Osteoblast (primary cell): Measurements from ENCODE around the gene SCIMP. TPM values are rescaled to one million over a fixed set of nuclear protein-coding genes. Genes with fewer than 3 reads are reported as not detected.
A peak's percentile ranks its signal among the peaks of the same experiment; 100 is the strongest.
"Not testable (repeated sequence)": the region's sequence is repeated elsewhere in the genome, so short reads cannot be mapped to it uniquely, and the experiment has no call there.

ENCODE experiments used
- DNase-seq: peaks from one replicate; pipeline ENCODE4 v3.0.0; 2011; ENCODE audit warnings: low spot score, mixed read lengths; ENCODE audit not compliant: insufficient read length; ENCODE audit errors: missing footprints
- H2AFZ ChIP-seq: 2 replicates; pipeline ENCODE4 v1.6.0; 2011; ENCODE audit warnings: mild to moderate bottlenecking, low read length
- H3K27ac ChIP-seq: 2 replicates; pipeline ENCODE4 v1.5.1; 2011; ENCODE audit warnings: mild to moderate bottlenecking, low read depth, low read length, moderate library complexity
- H3K27me3 ChIP-seq: 2 replicates; pipeline ENCODE4 v1.6.0; 2012; ENCODE audit warnings: mild to moderate bottlenecking, control low read depth, inconsistent platforms, low read length, moderate library complexity; ENCODE audit not compliant: insufficient read depth
- H3K36me3 ChIP-seq: 2 replicates; pipeline ENCODE4 v1.5.1; 2011; ENCODE audit warnings: mild to moderate bottlenecking, low read length, control low read depth, moderate library complexity; ENCODE audit not compliant: insufficient read depth
- H3K4me1 ChIP-seq: 2 replicates; pipeline ENCODE4 v1.5.1; 2011; ENCODE audit warnings: mild to moderate bottlenecking, low read length, control low read depth, moderate library complexity; ENCODE audit not compliant: insufficient read depth
- H3K4me2 ChIP-seq: 2 replicates; pipeline ENCODE4 v1.6.0; 2011; ENCODE audit warnings: mild to moderate bottlenecking, low read length; ENCODE audit not compliant: insufficient read depth
- H3K4me3 ChIP-seq: fragments of 200-600 bp; sonication (generic); 3 replicates; pipeline ENCODE4 v1.5.1; 2012; ENCODE audit warnings: mild to moderate bottlenecking, low read length, inconsistent platforms; ENCODE audit not compliant: insufficient read depth
- H3K79me2 ChIP-seq: 2 replicates; pipeline ENCODE4 v1.6.0; 2012; ENCODE audit warnings: mild to moderate bottlenecking, low read length, control low read depth, inconsistent platforms; ENCODE audit not compliant: insufficient read depth
- H3K9me3 ChIP-seq: 2 replicates; pipeline ENCODE4 v1.5.1; 2011; ENCODE audit warnings: low read depth, low read length, control low read depth
- H4K20me1 ChIP-seq: 2 replicates; pipeline ENCODE4 v1.6.0; 2012; ENCODE audit warnings: mild to moderate bottlenecking, low read length, control low read depth; ENCODE audit not compliant: insufficient read depth
- CTCF ChIP-seq: IDR thresholded peaks from 2 replicates; pipeline ENCODE4 v1.5.1; 2011; ENCODE audit warnings: mild to moderate bottlenecking, low read depth, low read length, moderate library complexity; ENCODE audit errors: extremely low read depth
- total RNA-seq: library from RNA; depleted of rRNA; stranded (reverse); fragments of >200 nt; gene quantifications from 2 replicates; pipeline ENCODE4 v1.2.3, GENCODE V29; 2012

Gene SCIMP
- total RNA-seq, 1 donor, result not detected

GRCh38 chr17:5247621-5248020 is 13.0 kb upstream of the SCIMP start:
- no peak overlapping the region for H3K4me2 ChIP-seq
- H3K4me3 ChIP-seq, result no peak overlapping the region
- H4K20me1 ChIP-seq, result no peaks in the 10 kb centered on the region
- no peaks in the 10 kb centered on the region for H3K27me3 ChIP-seq
- H3K4me1 ChIP-seq, result no peaks in the 10 kb centered on the region
- no peak overlapping the region for H2AFZ ChIP-seq
- H3K79me2 ChIP-seq, result no peaks in the 10 kb centered on the region
- no peak overlapping the region for H3K27ac ChIP-seq
- no peaks in the 10 kb centered on the region for H3K9me3 ChIP-seq
- H3K36me3 ChIP-seq, result no peaks in the 10 kb centered on the region
- TF ChIP-seq CTCF, result no peak
- DNase-seq, result peak; percentile 11

GRCh38 chr17:5241861-5242671 is 7.4 kb upstream of the SCIMP start:
- Histone ChIP-seq H3K4me2 (no peak overlapping the region), H3K9me3 (no peaks in the 10 kb centered on the region), H3K79me2 (no peaks in the 10 kb centered on the region), H3K4me3 (no peak overlapping the region), H3K4me1 (no peaks in the 10 kb centered on the region), H4K20me1 (no peaks in the 10 kb centered on the region), H3K27ac (no peak overlapping the region), H3K36me3 (no peaks in the 10 kb centered on the region), H2AFZ (no peak overlapping the region), H3K27me3 (no peaks in the 10 kb centered on the region)
- no peak for TF ChIP-seq CTCF
- no peak for DNase-seq

- not testable (repeated sequence) for H3K4me1 ChIP-seq, H3K27me3 ChIP-seq, H4K20me1 ChIP-seq, H3K4me3 ChIP-seq, H3K36me3 ChIP-seq, H2AFZ ChIP-seq, H3K27ac ChIP-seq, H3K9me3 ChIP-seq, H3K4me2 ChIP-seq, DNase-seq, H3K79me2 ChIP-seq
Observed at GRCh38 chr17:5239769-5240168, 5.1 kb upstream of the SCIMP start.

- Histone ChIP-seq H3K4me1 (no peaks in the 10 kb centered on the region), H3K4me2 (no peak overlapping the region)
Observed at GRCh38 chr17:5238333-5238732, 3.7 kb upstream of the SCIMP start.

More at GRCh38 chr17:5238333-5238732, 3.7 kb upstream of the SCIMP start:
- Histone ChIP-seq H3K27me3 (no peaks in the 10 kb centered on the region), H3K36me3 (no peaks in the 10 kb centered on the region), H3K79me2 (no peaks in the 10 kb centered on the region), H3K27ac (no peak overlapping the region), H3K9me3 (no peaks in the 10 kb centered on the region), H2AFZ (no peak overlapping the region), H4K20me1 (no peaks in the 10 kb centered on the region), H3K4me3 (no peak overlapping the region)
- DNase-seq, result no peak
- TF ChIP-seq CTCF, result no peak
